RCC 7860 (cell line): ENCODE results near the gene UBE2G2.

Source experiments
- DNase-seq: peaks from one replicate; pipeline ENCODE4 v3.0.0-alpha.2; 2015; ENCODE audit warnings: low spot score
- FAIRE-seq: peaks from 2 replicates; lab custom pipeline; 2012; peaks lifted over from hg19 to GRCh38; lab: Jason Lieb, UNC

Gene UBE2G2

DNA sequence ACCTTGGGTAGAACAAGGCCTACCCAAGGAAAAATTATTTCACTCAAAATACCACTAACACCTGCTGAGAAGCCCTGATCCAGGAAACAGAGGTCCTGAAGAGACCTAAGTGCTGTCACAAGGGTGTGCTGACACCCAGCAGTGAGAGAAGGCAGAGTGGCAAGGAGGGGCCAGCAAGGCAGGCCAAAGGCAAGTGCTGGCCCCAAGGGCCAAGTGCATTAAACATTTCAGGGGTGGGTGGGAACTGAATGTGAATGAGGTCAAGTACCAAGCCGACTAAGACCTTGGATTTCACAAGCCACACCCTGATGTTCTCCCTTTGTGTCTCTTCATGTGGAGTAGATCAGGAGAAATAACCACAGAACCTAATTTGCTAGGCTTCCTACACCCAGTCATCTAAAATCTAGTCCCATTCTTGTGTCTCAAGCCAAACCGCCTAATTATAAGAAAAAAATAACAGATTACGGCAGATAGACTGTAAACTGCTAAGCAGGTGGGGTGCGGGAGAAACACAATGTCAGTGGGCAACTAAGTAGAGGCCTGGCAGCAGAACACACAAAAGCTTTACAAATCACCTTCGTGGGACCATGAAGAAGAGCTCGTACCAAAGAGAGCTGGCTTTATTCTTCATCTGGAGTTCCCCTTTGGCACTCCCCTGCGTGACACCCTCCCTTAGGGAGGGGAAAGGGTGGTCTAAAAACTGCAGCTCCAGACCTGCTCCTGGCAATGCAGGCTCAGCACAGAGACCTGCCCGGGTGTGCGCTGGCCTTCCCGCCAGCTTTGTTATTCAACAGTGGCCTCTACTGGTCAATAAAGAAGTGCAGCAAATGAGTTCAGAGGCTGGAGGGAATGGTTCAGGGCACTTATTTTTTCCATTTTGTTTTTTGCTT, 8.7 kb downstream of the UBE2G2 start:
- FAIRE-seq (no peak), DNase-seq (peak; percentile 30)

DNA sequence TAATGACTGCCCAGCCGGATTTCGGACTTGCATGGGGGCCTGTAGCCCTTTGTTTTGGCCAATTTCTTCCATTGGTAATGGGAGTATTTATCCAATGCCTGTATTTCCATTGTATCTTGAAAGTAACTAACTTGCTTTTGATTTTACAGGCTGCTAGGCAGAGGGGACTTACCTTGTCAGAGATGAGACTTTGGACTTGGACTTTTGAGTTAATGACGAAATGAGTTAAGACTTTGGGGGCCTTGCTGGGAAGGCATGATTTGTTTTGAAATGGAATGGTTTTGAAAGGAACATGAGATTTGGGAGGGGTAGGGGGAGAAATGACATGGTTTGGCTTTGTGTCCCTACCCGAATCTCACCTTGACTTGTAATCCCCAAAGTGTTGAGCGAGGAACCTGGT, 9.6 kb downstream of the UBE2G2 start:
- DNase-seq (no peak), FAIRE-seq (no peak)

DNA sequence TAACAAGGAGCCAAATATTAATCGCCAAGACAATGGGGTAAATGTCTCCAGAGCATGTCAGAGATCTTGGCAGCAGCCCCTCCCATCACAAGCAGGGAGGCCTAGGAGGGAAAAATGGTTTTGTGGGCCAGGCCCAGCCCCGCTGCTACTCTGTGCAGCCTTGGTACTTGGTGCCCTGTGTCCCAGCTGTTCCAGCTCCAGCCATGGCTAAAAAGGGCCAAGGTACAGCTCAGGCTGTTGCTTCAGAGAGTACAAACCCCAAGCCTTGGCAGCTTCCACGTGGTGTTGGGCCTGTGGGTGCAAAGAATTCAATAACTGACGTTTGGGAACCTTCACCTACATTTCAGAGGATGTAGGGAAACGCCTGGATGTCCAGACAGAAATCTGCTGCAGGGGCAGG, 10.4 kb downstream of the UBE2G2 start:
- FAIRE-seq (no peak), DNase-seq (no peak)

DNA sequence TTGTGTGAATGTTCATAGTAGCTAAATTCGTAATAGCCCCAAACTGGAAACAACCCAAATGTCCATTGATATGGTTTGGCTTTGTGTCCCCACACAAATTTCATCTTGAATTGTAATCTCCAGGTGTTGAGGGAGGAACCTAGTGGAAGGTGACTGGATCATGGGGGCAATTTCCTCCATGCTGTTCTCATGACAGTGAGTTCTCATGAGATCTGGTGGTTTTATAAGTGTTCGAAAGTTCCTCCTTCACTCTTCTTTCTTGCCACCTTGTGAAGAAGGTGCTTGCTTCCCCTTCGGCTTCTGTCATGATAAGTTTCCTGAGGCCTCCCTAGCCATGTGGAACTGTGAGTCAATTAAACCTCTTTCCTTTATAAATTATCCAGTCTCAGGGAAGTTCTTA, 11.3 kb downstream of the UBE2G2 start:
- DNase-seq, result no peak
- FAIRE-seq, result no peak

DNA sequence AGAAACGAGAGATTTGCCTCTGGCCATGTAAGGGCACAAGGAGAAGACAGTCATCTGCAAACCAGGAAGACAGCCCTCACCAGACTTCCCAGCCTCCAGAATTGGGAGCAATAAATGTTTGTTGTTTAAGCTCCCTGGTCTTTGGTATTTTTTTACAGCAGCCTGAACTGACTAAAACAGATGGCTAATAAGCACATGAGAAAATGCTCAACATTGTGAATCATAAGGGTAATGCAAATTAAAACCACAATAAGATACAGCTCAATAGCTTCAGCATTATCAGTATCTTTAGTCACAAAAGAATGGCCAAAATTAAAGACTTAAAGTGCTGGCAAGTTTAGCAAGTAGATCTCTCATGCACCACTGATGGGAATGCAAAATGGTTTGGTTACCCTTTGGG, 11.7 kb downstream of the UBE2G2 start:
- FAIRE-seq (no peak), DNase-seq (no peak)

DNA sequence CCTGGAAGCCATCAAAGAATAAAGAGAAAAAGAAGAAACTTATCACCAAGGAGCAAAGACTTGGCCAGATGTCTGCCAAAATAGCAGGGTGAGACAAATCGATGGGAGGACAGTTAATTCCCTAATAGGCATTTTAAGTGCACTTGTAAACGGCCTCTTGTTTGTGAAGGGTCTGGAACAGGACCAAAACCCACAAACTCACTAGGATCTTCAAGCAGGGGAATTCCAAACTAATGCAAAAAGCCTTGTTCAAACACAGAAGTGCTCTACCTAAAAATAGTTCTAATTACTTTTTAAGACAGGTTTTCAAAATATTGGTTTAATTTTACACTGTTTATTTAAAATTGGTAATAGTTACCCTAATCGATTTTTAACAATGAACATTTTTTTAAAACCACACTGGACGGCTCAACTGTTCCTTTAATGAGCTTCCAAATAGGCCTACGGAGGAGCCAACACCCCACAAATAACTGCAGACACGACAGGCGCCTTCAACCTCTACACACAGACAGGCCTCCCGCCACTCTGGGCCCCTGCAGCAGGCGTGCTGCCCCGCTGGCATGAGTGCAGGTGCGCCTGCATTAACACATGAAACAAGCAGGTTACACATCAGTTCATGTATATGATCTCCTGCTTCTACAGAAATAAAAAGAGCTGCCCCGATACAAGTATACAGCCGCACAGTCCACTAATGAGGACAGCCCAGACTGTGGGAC, 15.8 kb downstream of the UBE2G2 start:
- FAIRE-seq, result no peak
- DNase-seq, result no peak

DNA sequence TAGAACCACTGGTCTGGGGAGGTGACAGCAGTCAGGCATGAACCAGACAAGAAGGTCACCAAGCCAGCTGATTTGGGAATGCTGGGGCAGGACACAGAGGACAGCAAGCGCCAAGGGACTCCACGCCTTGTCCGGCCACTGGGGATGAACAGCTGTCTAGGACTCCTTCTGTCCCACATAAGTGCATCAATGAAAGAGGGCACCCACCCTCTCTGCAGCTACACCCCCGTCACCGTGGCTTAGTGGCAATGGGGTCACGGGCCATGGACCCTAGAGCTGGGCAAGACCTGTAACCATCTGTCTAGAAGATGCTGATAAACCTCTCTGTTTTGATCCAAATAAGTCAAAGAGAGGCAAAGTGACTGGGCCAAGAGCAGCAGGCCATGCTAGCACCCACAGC, 16.8 kb downstream of the UBE2G2 start:
- FAIRE-seq (no peak), DNase-seq (no peak)

DNA sequence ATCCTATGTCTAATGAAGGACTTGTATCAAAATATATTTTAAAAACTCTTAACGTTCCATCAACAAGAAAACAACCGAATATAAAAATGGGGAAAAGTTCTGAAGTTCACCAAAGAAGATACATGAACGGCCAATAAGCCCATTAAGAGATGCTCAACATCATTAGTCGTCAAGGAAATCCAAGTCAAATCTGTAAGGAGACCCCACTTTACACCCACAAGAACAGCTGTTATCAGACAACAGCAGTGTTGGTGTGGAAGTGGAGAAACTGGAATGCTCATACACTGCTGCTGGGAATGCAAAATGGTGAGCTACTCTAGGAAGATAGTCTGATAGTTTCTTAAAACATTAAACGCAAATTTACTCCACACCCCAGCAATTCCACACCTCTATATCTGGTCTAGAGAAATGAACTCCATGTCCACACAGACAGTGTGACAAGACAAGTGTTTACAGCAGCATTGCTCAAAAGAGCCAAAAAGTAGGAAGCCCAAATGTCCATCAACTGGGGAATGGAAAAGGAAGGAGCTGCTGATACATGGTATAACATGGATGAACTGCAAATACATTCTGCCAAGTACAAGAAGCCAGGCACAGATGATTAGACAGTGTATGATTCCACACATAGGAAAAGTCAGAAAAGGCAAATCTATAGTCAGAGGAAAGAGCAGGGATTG, 18.5 kb downstream of the UBE2G2 start:
- FAIRE-seq (no peak), DNase-seq (no peak)

DNA sequence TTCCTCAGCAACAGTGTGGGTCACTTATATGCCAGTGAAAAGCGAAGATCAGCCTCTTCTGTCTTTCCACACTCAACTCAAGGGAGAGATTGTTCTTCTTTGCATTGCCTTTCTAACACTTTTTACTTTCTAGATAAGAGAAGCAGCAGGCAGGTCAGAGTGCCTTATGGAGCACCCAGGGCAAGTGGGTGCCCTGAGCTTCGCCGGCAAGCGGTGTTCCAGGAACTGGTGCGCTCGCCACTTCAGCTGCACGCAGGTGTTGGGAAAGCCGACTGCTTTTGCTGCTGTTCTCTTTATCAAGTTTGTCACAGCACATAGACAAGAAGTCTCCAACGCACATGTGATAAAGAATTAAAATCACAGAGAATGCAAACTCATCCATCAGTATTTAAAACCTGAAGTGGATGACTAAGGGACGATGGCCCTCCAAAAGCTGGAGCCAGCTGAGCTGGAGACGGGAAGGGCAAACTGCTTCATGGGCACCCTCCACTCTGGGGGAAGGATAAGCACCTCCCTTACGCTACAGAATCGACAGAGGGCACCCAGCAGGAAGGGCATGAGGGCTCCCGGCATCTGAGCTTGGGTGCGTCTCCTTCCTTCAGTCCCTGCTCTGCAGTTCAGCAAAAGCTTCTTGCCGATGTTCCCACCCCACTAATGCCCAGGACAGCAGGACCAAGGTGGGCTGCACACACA, 20.7 kb downstream of the UBE2G2 start:
- DNase-seq, result no peak
- FAIRE-seq, result no peak

DNA sequence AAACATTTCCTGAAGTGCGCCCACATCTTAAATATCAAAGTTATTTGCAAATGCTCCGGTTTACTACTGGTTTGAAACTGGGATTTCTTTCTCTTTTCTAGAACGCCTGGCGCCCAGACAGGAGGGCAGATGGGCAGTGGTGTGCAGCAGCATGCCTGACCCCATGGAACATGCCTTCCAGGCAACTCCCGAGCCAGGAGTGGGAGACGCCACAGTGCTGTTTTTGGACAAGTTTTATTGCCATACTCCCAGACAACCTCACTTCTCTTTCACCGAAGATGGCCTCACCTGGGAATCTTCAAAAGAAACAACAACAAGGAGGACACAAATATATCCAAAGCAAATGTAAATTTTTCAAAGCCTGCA, 21.5 kb downstream of the UBE2G2 start:
- FAIRE-seq, result no peak
- no peak for DNase-seq

DNA sequence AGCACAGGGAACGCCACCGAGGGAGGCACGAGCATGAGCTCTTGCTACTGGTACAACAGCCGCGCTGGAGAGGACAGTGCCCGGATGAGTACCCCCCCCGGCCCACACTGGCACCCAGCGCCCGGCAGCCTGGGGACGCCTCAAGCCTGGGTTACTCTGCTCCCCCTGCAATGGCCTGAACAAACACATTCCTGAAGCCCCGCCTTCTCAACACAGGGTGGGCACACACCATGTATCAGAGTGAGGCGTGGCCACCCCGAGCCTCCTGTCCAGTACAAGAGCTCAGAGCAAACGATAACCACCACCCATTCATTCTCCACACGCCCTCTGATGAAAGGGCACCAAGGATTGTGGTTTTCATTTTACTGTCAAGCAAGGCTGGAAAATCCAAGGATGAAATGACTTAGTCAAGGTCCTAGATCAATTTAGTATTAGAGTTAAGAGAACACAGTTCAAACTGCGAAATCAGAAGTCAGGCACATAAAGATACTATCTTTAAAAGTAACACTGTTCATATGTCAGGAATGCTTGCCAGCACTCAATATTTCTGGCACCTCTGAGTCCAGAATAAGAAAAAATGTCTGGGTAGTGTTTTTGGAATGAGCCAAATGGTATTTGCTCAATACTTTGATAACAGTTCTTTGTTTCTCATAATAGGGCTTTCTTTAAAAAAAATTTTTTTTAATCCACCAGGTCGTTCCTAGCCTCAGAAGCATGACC, 22.0 kb downstream of the UBE2G2 start:
- no peak for DNase-seq
- no peak for FAIRE-seq

DNA sequence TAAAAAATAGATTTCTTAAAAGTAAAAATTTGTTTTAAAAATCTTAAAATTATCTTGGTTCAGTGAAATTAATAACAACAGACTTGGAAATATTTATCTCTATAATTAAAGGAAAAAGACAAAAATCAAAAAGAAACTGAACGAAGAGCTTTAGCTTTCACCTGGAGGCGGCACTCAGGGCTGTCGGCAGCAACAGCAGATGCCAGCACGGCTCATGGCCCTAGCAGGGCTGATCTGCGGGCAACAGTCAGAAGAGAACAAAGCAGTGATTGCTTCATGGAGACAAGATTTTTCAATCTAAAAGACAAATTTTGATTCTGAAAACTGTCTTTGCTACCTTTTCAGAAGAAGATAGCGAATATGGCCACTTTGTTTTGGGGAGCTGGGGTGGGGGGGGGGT, 22.6 kb downstream of the UBE2G2 start:
- FAIRE-seq, result no peak

DNA sequence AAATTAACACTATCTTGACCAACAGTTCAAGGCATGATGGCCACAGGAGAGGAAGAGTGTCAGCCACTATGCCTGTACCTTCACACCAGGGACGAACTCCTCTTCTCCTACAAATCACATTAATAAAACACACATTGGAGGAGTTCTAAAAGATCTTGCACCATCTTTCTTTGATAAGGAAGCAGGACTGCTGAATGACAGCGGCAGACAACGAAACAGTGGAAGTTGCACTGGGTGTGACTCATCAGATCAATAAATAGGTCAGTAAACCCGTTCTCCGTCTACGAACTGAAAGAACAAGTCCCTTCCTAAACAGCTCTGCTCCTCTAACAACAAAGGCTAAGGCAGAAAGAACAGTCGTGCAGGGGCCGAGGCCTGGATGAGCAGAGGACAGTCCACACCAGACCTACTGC, 23.1 kb downstream of the UBE2G2 start:
- no peak for FAIRE-seq
- DNase-seq, result no peak

More for the DNA sequence above, 22.6 kb downstream of the UBE2G2 start:
- DNase-seq, result no peak

DNA sequence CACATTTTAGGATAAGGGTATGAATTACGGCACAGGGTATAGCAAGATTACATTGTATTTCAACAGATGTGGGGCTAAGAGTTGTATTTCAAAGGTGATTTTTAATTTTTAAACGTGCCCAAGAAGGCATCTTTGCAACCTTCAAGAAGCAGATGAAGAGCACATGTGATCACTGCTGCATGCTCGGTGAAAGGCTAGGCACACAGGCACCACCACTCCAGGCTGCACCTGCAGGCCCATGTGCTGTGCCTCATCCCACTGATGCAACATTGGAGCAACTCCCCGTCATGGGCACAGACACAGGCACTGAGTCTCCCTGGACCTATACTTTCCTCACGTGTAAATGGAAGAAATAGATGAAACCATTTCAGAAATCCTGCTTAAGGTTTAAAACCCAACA, 23.5 kb downstream of the UBE2G2 start:
- FAIRE-seq (no peak), DNase-seq (no peak)

DNA sequence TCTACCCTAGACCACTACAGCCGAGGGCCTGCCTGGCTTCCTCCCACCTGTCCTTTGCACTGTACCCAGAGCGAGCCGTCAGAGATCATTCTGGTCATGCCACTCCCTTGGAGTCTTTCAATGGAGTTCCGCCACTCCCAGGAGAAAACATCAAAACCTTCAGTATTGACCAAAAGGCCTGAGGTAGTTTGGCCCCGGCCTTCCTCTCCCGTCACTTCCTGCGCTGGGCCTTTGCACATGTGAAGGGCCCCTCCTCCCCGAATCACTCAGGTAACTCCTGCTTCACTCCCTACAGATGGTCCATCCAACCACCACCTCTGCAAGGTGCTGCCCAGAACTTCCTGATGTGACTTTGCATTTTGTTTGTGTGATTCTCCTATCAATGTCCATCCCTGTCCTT, 26.6 kb downstream of the UBE2G2 start:
- FAIRE-seq (no peak), DNase-seq (no peak)

DNA sequence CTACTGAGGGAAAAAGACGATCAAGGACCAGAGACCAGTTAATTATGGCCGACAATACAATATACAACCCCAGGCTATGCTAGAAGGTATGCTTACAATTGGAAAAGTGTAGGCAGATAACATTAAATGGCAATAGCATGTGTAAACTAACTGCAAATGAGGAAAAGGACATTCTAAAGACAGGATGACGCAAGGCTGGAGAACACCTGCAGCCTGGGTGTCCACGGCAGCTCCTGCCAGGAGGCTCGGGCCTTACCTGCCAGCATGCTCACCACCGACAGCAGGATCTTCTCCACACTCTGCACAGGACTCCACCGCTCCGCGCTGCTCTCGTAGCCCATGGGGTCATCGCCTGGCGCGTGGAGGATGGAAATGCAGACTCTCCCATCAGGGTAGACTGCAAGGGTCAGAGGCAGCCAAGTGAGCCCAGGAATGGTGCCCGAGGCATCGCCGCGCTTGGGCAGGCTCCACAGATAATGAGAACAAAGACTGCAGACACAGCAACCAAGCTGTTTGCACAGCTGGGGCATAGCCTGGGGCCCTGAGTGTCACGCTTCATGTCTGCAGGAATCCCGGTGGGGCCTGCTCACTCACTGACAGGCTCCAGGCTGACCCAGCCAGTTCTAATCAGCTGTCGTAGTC, 28.2 kb downstream of the UBE2G2 start:
- DNase-seq (no peak), FAIRE-seq (no peak)

DNA sequence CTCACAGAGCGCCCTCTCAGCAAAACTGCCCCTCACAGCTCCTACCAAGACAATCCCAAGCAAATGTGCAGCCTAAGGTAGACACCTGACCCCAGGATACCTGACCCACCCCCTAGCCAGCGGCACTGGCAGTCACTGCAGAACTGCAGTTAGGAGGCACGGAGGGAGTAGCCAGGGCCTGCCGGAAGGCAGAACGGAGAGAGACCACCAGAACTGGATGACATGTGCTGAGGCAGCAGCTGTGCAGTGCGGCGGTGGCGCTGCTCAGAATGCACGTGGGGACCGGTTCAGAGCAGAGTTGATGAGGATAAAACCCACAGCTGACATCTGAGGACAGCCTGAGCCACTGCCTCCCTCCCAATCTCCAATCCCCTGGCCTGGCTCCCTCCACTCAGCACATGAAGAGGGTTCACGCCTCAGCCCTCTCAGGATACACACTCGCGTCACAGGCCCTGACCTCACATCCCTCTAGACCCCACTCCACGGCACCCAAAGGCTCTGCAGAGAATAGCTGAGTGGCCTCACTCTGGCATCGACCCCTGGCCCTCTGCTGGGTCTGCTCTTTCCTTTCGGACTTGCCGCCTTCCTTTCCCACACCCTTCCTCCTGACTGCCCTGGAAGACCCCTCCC, 29.6 kb downstream of the UBE2G2 start:
- FAIRE-seq, result no peak

DNA sequence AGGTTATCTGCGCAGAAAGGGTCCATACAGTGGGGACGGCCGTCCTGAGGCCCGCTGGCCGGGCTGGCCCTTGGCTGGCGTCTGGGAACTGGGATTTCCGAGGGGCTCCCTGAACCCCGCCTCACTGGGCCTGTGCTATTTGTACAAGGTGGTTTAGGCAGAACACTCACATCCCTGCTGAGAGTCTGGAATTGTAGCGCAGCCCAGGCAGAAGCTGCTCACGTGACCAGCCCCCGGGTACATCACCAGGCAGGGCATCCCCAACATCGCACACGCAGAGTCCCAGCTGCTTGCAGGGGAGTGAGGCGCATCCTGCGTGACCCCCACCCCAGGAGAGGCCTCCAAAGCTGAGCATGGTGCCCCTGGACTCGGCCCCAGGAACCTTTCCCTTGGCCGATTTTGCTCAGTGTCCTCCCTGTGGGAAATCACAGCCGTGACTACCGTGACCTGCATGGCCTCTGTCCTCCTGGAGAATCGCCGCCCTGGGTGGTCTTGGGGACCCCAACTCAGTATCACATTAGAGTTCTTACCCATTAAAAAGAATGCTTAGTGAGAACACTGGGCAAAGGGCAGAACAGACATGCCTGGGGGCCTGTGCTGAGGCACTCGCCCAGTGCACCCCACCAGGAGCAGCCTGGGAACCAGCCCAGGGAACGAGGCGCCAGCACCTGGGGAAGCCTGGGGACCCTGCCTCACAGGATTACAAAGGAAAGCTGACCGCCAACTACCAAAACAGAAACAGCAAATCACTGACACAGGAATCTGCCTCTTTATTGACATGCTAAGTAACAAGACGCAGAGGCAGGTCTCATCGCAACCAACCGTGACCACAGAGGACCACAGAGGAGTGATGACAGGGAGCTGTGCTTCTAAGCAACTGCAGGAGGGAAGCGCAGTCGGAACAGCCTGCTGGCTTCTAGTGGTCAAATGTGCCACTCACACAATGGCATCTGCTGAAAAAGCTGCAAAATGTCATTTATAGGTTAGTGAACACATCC, 33.5 kb downstream of the UBE2G2 start:
- FAIRE-seq (no peak), DNase-seq (no peak)

More for the DNA sequence above, 29.6 kb downstream of the UBE2G2 start:
- DNase-seq, result no peak
